Naive B cell (primary cell): Measurements from ENCODE around the gene NELFE. TPM values are rescaled to one million over a fixed set of nuclear protein-coding genes. Genes with fewer than 3 reads are reported as not detected.
"Not testable (repeated sequence)": the region's sequence is repeated elsewhere in the genome, so short reads cannot be mapped to it uniquely, and the experiment has no call there.

ENCODE experiments used
- ATAC-seq, 2 donors: fragments of 150-1000 bp; cut with Tn5 transposase; 2 replicates each; pipeline ENCODE4 v1.10.0; 2021; ENCODE audit warnings: low read depth in 2 of 2, mild to moderate bottlenecking in 2 of 2, moderate library complexity in 2 of 2
- DNase-seq: peaks from one replicate; pipeline ENCODE4 v3.0.0; 2022
- H3K27ac Mint-ChIP-seq, 6 donors: one replicate each; pipeline ENCODE4 v1.8.0; 2020 to 2022; ENCODE audit warnings: mild to moderate bottlenecking in 6 of 6, mixed read lengths in 6 of 6, moderate library complexity in 5 of 6, inconsistent platforms in 2 of 6
- H3K27me3 Mint-ChIP-seq, 3 donors: one replicate each; pipeline ENCODE4 v1.8.0; 2021 to 2022; ENCODE audit warnings: mixed read lengths in 3 of 3, mild to moderate bottlenecking in 1 of 3
- H3K36me3 Mint-ChIP-seq, 2 donors: one replicate each; pipeline ENCODE4 v1.8.0; 2020 to 2022; ENCODE audit warnings: mixed read lengths in 2 of 2, inconsistent platforms in 1 of 2, mild to moderate bottlenecking in 1 of 2
- H3K4me1 Mint-ChIP-seq, 3 donors: one replicate each; pipeline ENCODE4 v1.8.0; 2020 to 2022; ENCODE audit warnings: mixed read lengths in 3 of 3, inconsistent platforms in 1 of 3, mild to moderate bottlenecking in 1 of 3, moderate library complexity in 1 of 3
- H3K4me3 Mint-ChIP-seq, 8 donors: one replicate each; pipeline ENCODE4 v1.8.0; 2020 to 2022; ENCODE audit warnings: mild to moderate bottlenecking in 8 of 8, mixed read lengths in 8 of 8, moderate library complexity in 8 of 8, inconsistent platforms in 2 of 8
- H3K9me3 Mint-ChIP-seq, 7 donors: one replicate each; pipeline ENCODE4 v1.8.0; 2020 to 2022; ENCODE audit warnings: mixed read lengths in 7 of 7, mild to moderate bottlenecking in 5 of 7, inconsistent platforms in 2 of 7, moderate library complexity in 1 of 7
- polyA plus RNA-seq, 6 donors: library from polyadenylated mRNA; unstranded; fragments of 300-500 nt; fragmentation: Illumina TruSeq; gene quantifications; one replicate each; pipeline ENCODE4 v1.2.3, GENCODE V29; 2021; ENCODE audit warnings: low read depth in 6 of 6

NELFE gene
- polyA plus RNA-seq = 100 to 1,000 TPM in 1 of 6 donors, 10 to 100 TPM in 5; 59.1 to 104 (median 65.3) TPM

GRCh38 chr6:31958741-31959739 is at the start of gene NELFE, which contains the start of gene SKIC2:
NELFE (minus strand) TSS chr6:31958971; CDS start chr6:31958446, 525 bp downstream.
SKIC2 (plus strand) TSS chr6:31959175; CDS start chr6:31959193, 18 bp downstream.
- Mint-ChIP-seq H3K27ac (peak within 1 kb of the TSS; percentile 97 to 98 (median 98)), H3K4me1 (peaks cover 29 to 44% (median 38%) of the 10 kb centered on the region in 3 donors), H3K36me3 (peaks cover 9 to 40% of the 10 kb centered on the region in 2 donors), H3K4me3 (peak within 1 kb of the TSS; percentile 94 to 98 (median 98)), H3K9me3 (no peaks in the 10 kb centered on the region), H3K27me3 (no peaks in the 10 kb centered on the region)
- peak; percentile 96 to 97 for ATAC-seq
- peak; percentile 98 for DNase-seq

- DNase-seq, H3K9me3 Mint-ChIP-seq, H3K27me3 Mint-ChIP-seq, H3K27ac Mint-ChIP-seq, H3K36me3 Mint-ChIP-seq, H3K4me1 Mint-ChIP-seq, H3K4me3 Mint-ChIP-seq, ATAC-seq: not testable (repeated sequence)
Measured at GRCh38 chr6:32008037-32008436, 49.3 kb upstream of the NELFE start.

GRCh38 chr6:32007086-32007485 is 48.3 kb upstream of the NELFE start:
- DNase-seq = not testable (repeated sequence)

GRCh38 chr6:32005991-32006529 is 47.3 kb upstream of the NELFE start:
- H3K4me3 Mint-ChIP-seq, H3K27me3 Mint-ChIP-seq, DNase-seq, H3K27ac Mint-ChIP-seq, H3K36me3 Mint-ChIP-seq, ATAC-seq, H3K9me3 Mint-ChIP-seq, H3K4me1 Mint-ChIP-seq: not testable (repeated sequence)

More at GRCh38 chr6:32007086-32007485, 48.3 kb upstream of the NELFE start:
- not testable (repeated sequence) for H3K4me1 Mint-ChIP-seq, H3K4me3 Mint-ChIP-seq, H3K27me3 Mint-ChIP-seq, H3K27ac Mint-ChIP-seq, H3K36me3 Mint-ChIP-seq, H3K9me3 Mint-ChIP-seq, ATAC-seq

GRCh38 chr6:32005538-32005880 is 46.7 kb upstream of the NELFE start:
- ATAC-seq, H3K4me1 Mint-ChIP-seq, H3K9me3 Mint-ChIP-seq, H3K4me3 Mint-ChIP-seq, H3K36me3 Mint-ChIP-seq, H3K27me3 Mint-ChIP-seq, DNase-seq, H3K27ac Mint-ChIP-seq: not testable (repeated sequence)

- H3K4me3 Mint-ChIP-seq, H3K27ac Mint-ChIP-seq, H3K9me3 Mint-ChIP-seq, H3K27me3 Mint-ChIP-seq, H3K36me3 Mint-ChIP-seq, DNase-seq, H3K4me1 Mint-ChIP-seq: not testable (repeated sequence)
- peak; percentile 83 to 93 for ATAC-seq
Measured at GRCh38 chr6:32004864-32005537, 46.2 kb upstream of the NELFE start.

GRCh38 chr6:32004393-32004792 is 45.6 kb upstream of the NELFE start:
- H3K27me3 Mint-ChIP-seq, H3K4me3 Mint-ChIP-seq, H3K4me1 Mint-ChIP-seq, H3K36me3 Mint-ChIP-seq, ATAC-seq, H3K27ac Mint-ChIP-seq, DNase-seq, H3K9me3 Mint-ChIP-seq: not testable (repeated sequence)

- H3K36me3 Mint-ChIP-seq, ATAC-seq: not testable (repeated sequence)
Measured at GRCh38 chr6:32003301-32003700, 44.5 kb upstream of the NELFE start.

GRCh38 chr6:32002546-32003268 is 43.9 kb upstream of the NELFE start:
- not testable (repeated sequence) for H3K36me3 Mint-ChIP-seq, H3K27me3 Mint-ChIP-seq, H3K4me1 Mint-ChIP-seq, H3K4me3 Mint-ChIP-seq, ATAC-seq, H3K27ac Mint-ChIP-seq, H3K9me3 Mint-ChIP-seq, DNase-seq

More at GRCh38 chr6:32003301-32003700, 44.5 kb upstream of the NELFE start:
- H3K4me1 Mint-ChIP-seq, DNase-seq, H3K9me3 Mint-ChIP-seq, H3K27ac Mint-ChIP-seq, H3K27me3 Mint-ChIP-seq, H3K4me3 Mint-ChIP-seq: not testable (repeated sequence)

- not testable (repeated sequence) for H3K36me3 Mint-ChIP-seq, ATAC-seq, DNase-seq, H3K27me3 Mint-ChIP-seq, H3K9me3 Mint-ChIP-seq, H3K4me1 Mint-ChIP-seq, H3K4me3 Mint-ChIP-seq
- peak overlapping the region in 2 of 6 donors; percentile 29 to 63 for H3K27ac Mint-ChIP-seq
Measured at GRCh38 chr6:31996385-31996784, 37.6 kb upstream of the NELFE start.

- not testable (repeated sequence) for H3K4me1 Mint-ChIP-seq, H3K36me3 Mint-ChIP-seq, ATAC-seq, H3K4me3 Mint-ChIP-seq, H3K27me3 Mint-ChIP-seq, H3K9me3 Mint-ChIP-seq, DNase-seq, H3K27ac Mint-ChIP-seq
Measured at GRCh38 chr6:31994421-31994820, 35.6 kb upstream of the NELFE start.

GRCh38 chr6:31989363-31989762 is 30.6 kb upstream of the NELFE start:
- DNase-seq, H3K36me3 Mint-ChIP-seq, H3K4me3 Mint-ChIP-seq, H3K27ac Mint-ChIP-seq, H3K27me3 Mint-ChIP-seq, H3K9me3 Mint-ChIP-seq, H3K4me1 Mint-ChIP-seq, ATAC-seq: not testable (repeated sequence)

- H3K4me1 Mint-ChIP-seq, ATAC-seq, H3K36me3 Mint-ChIP-seq, H3K4me3 Mint-ChIP-seq, H3K9me3 Mint-ChIP-seq, H3K27me3 Mint-ChIP-seq, DNase-seq, H3K27ac Mint-ChIP-seq: not testable (repeated sequence)
Measured at GRCh38 chr6:31981744-31982143, 23.0 kb upstream of the NELFE start, which contains the start of gene C4A. C4A (plus strand) TSS chr6:31982057; CDS start chr6:31982108, 51 bp downstream.
